K562 (cell line): Measurements from ENCODE around the gene C12orf43. TPM values are rescaled to one million over a fixed set of nuclear protein-coding genes. Genes with fewer than 3 reads are reported as not detected.
A peak's percentile ranks its signal among the peaks of the same experiment; 100 is the strongest.

Source experiments
- BHLHE40 ChIP-seq: IDR thresholded peaks from 2 replicates; pipeline ENCODE4 v1.6.1; 2011; ENCODE audit warnings: low read length, improper control_type of control experiment
- BRD4 ChIP-seq: fragments of 200-600 bp; sonication (generic); IDR thresholded peaks from 2 replicates; pipeline ENCODE4 v1.6.1; 2017; ENCODE audit warnings: inconsistent platforms
- C11orf30 ChIP-seq: fragments of 450-650 bp; IDR thresholded peaks from 2 replicates; pipeline ENCODE4 v1.6.1; 2016; ENCODE audit warnings: low read depth, mild to moderate bottlenecking
- FOXA3 ChIP-seq, 2 experiments: fragments of 450-650 bp in 1 of 2; sonication (generic) in 1 of 2; formaldehyde crosslinking; IDR thresholded peaks in 1 of 2; conservative IDR thresholded peaks in 1 of 2; 2 replicates each; pipeline versions ENCODE4 v1.4.0 to v1.8.0; 2020 to 2022; ENCODE audit warnings: mild to moderate bottlenecking in 2 of 2, missing genetic modification reagents in 1 of 2
- HDAC8 ChIP-seq: fragments of 450-650 bp; IDR thresholded peaks from 2 replicates; pipeline ENCODE4 v1.6.1; 2016; ENCODE audit warnings: mild to moderate bottlenecking, missing genetic modification characterization, moderate library complexity, missing compliant biosample characterization
- HNRNPK ChIP-seq: fragments of 200-400 bp; formaldehyde crosslinking; IDR thresholded peaks from one replicate; pipeline ENCODE4 v1.6.1; 2018; ENCODE audit warnings: mild to moderate bottlenecking, low read depth, low read length; ENCODE audit not compliant: poor library complexity, severe bottlenecking
- JUNB ChIP-seq: fragments of 450-650 bp; formaldehyde crosslinking; conservative IDR thresholded peaks from 2 replicates; pipeline ENCODE4 v1.4.0; 2020; ENCODE audit warnings: mild to moderate bottlenecking
- KDM2B ChIP-seq: fragments of 250-450 bp; sonication (Bioruptor Pico); IDR thresholded peaks from 2 replicates; pipeline ENCODE4 v1.8.0; 2021; ENCODE audit warnings: mild to moderate bottlenecking, moderate library complexity
- NFIC ChIP-seq: fragments of 450-650 bp; IDR thresholded peaks from 2 replicates; pipeline ENCODE4 v1.6.1; 2017; ENCODE audit warnings: mild to moderate bottlenecking, inconsistent platforms
- NFRKB ChIP-seq: fragments of 450-650 bp; IDR thresholded peaks from 2 replicates; pipeline ENCODE4 v1.6.1; 2016; ENCODE audit warnings: low read depth
- POLR2AphosphoS5 ChIP-seq: IDR thresholded peaks from 2 replicates; pipeline ENCODE4 v1.6.1; 2011; ENCODE audit warnings: mild to moderate bottlenecking, low read depth, low read length, moderate library complexity; ENCODE audit not compliant: control insufficient read depth, insufficient read depth
- PYGO2 ChIP-seq: fragments of 450-650 bp; IDR thresholded peaks from 2 replicates; pipeline ENCODE4 v1.6.1; 2016; ENCODE audit warnings: mild to moderate bottlenecking, missing genetic modification characterization, moderate library complexity, missing compliant biosample characterization
- RB1 ChIP-seq: fragments of 450-650 bp; IDR thresholded peaks from 2 replicates; pipeline ENCODE4 v1.6.1; 2017; ENCODE audit warnings: low read depth, mild to moderate bottlenecking
- SAP30 ChIP-seq: fragments of 200-600 bp; sonication (generic); IDR thresholded peaks from 2 replicates; pipeline ENCODE4 v1.6.1; 2012; ENCODE audit warnings: borderline replicate concordance, low read depth, mild to moderate bottlenecking, moderate library complexity, low read length, control low read depth, inconsistent platforms; ENCODE audit not compliant: insufficient read depth, poor library complexity, severe bottlenecking
- SREBF1 ChIP-seq: fragments of 150-350 bp; IDR thresholded peaks from 2 replicates; pipeline ENCODE4 v1.6.1; 2014; ENCODE audit warnings: antibody characterized with exemption, low read depth, low read length, borderline replicate concordance
- ZBTB1 ChIP-seq: sonication (generic); formaldehyde crosslinking; IDR thresholded peaks from 2 replicates; pipeline ENCODE4 v1.8.1; 2023; ENCODE audit warnings: missing genetic modification reagents, low read depth, mild to moderate bottlenecking, borderline replicate concordance
- ZBTB33 ChIP-seq: sonication (generic); formaldehyde crosslinking; IDR thresholded peaks from 2 replicates; pipeline ENCODE4 v1.8.1; 2023; ENCODE audit warnings: mild to moderate bottlenecking, missing genetic modification reagents
- ZNF12 ChIP-seq: sonication (generic); formaldehyde crosslinking; IDR thresholded peaks from 2 replicates; pipeline ENCODE4 v1.4.0; 2020; ENCODE audit warnings: mild to moderate bottlenecking, missing genetic modification reagents
- ZNF253 ChIP-seq: fragments of 250-450 bp; sonication (Bioruptor Pico); conservative IDR thresholded peaks from 2 replicates; pipeline ENCODE4 v1.6.1; 2021; ENCODE audit warnings: mild to moderate bottlenecking
- ZNF274 ChIP-seq: IDR thresholded peaks from 2 replicates; pipeline ENCODE4 v1.6.1; 2011; ENCODE audit warnings: low read depth, mild to moderate bottlenecking, low read length, moderate library complexity, borderline replicate concordance
- ZNF696 ChIP-seq: fragments of 250-450 bp; sonication (Bioruptor Pico); conservative IDR thresholded peaks from 2 replicates; pipeline ENCODE4 v1.4.0; 2020; ENCODE audit warnings: mild to moderate bottlenecking, moderate library complexity
- ZNF75A ChIP-seq: fragments of 450-650 bp; formaldehyde crosslinking; IDR thresholded peaks from 2 replicates; pipeline ENCODE4 v1.4.0; 2020; ENCODE audit warnings: mild to moderate bottlenecking
- ZSCAN29 ChIP-seq: fragments of 450-650 bp; IDR thresholded peaks from 2 replicates; pipeline ENCODE4 v1.6.1; 2017
- polyA plus RNA-seq, 8 experiments: library from polyadenylated mRNA; depleted of rRNA in 4 of 8; stranded (reverse) in 5 of 8; unstranded in 3 of 8; fragments of >200 nt; fragmentation: Nextera tagmentation in 2 of 8; fragmentation: Illumina TruSeq in 1 of 8; extraction: Ambion mirVana in 2 of 8; extraction: Trizol in 1 of 8; gene quantifications; 2 replicates each; pipeline versions ENCODE4 v1.2.1 to v1.2.3, GENCODE V29; 2011 to 2014; ENCODE audit warnings: inconsistent platforms in 1 of 8, missing spikeins in 1 of 8
- total RNA-seq, 7 experiments: library from RNA; depleted of rRNA in 6 of 7; stranded (reverse); fragments of >200 nt in 6 of 7; fragmentation: Illumina TruSeq in 2 of 7; extraction: Trizol in 2 of 7; gene quantifications; 2 replicates each; pipeline versions ENCODE4 v1.2.1 to v1.2.3, GENCODE V29; 2011 to 2021; ENCODE audit warnings: low replicate concordance in 1 of 7
- TF ChIP-seq, protein P1 (sequence below): fragments of 250-450 bp; sonication (Bioruptor Pico); IDR thresholded peaks from 2 replicates; pipeline ENCODE4 v1.9.0; 2021; ENCODE audit warnings: mild to moderate bottlenecking, inconsistent platforms

C12orf43 gene
- total and polyA plus RNA-seq, 9 of the 15 experiments (the other 6 are each of a cell fraction or from before 2014, with no cell fraction given): 4.3 to 22.2 (median 16.8) TPM

DNA sequence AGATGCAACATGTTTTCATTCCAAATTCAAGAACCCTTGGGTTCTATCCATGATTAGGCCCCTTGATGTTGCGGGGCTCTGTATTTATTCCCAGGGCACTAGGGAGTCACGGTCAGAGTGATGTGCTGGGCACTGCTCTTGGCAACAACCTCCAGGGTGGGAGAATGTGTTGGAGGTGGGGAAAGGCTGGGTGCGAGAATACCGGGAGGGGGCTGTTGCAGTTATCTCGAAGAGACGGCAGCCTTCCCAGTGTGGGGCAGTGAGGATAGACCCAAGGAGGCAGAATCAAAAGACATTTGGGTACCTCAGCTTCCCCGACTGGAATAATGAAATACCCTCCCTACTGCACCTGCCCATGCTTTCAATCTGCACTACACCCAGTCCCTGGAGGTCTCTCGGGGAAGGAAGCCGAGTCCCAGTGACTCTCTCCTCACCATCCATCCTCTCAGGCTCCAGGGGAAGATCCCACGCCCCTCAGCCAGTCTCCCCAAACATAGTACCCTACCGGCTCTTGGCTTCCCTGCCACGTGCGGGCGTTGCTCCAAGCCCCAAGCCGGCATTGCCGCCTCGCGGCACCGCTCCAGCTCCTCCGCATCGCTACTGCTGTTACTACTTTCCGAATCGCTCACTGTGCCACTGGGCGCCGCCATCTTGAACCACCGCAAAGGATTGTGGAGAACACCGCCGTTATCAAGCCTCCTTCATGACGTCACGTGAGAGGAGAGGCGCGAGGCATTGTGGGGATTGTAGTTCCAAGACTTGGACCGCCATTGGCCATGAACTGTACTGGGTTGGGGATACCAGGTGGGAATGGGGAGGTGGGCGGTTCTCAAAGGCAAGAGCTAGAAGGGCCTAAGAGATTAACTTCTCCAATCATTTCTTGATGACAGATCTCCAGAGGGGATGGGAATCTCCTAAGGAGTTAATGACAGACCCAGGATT, at the start of gene C12orf43 (continued):
- TF ChIP-seq ZNF274: no peak
- 0 out of 2 replicates have a peak, but pooled peaks have one; percentile 6 for TF ChIP-seq HDAC8 (tag)
- TF ChIP-seq C11orf30: peak; percentile 98
- TF ChIP-seq ZNF75A (CRISPR knock-in tag): 0 out of 2 replicates have a peak, but pooled peaks have one; percentile 8
- 0 out of 2 replicates have a peak, but pooled peaks have one; percentile 30 for TF ChIP-seq ZBTB33 (CRISPR knock-in tag)
- peak; percentile 92 for TF ChIP-seq SAP30
- TF ChIP-seq FOXA3 (CRISPR knock-in tag; conservative IDR thresholded peaks at IDR 0.05 in 1 of 2, IDR thresholded peaks at IDR 0.05 in 1 of 2): no peak
- TF ChIP-seq RB1: peak; percentile 43
- TF ChIP-seq ZNF696 (CRISPR knock-in tag): no peak
- peak; percentile 51; the same call in 1 of the 2 replicates for TF ChIP-seq NFRKB
- TF ChIP-seq PYGO2 (tag): no peak
- peak; percentile 84 for TF ChIP-seq BHLHE40
- TF ChIP-seq POLR2AphosphoS5: peak; percentile 88
- no peak for TF ChIP-seq JUNB (CRISPR knock-in tag)
- no peak for TF ChIP-seq ZNF12 (CRISPR knock-in tag)
- TF ChIP-seq HNRNPK: no peak
- 0 out of 2 replicates have a peak, but pooled peaks have one; percentile 40 for TF ChIP-seq SREBF1
- no peak for TF ChIP-seq ZBTB1
- TF ChIP-seq ZNF253 (CRISPR knock-in tag): no peak
- TF ChIP-seq KDM2B (CRISPR knock-in tag): no peak
- no peak for TF ChIP-seq ZSCAN29
- TF ChIP-seq NFIC: peak; percentile 12; the same call in 1 of the 2 replicates
- TF ChIP-seq, protein P1, sequence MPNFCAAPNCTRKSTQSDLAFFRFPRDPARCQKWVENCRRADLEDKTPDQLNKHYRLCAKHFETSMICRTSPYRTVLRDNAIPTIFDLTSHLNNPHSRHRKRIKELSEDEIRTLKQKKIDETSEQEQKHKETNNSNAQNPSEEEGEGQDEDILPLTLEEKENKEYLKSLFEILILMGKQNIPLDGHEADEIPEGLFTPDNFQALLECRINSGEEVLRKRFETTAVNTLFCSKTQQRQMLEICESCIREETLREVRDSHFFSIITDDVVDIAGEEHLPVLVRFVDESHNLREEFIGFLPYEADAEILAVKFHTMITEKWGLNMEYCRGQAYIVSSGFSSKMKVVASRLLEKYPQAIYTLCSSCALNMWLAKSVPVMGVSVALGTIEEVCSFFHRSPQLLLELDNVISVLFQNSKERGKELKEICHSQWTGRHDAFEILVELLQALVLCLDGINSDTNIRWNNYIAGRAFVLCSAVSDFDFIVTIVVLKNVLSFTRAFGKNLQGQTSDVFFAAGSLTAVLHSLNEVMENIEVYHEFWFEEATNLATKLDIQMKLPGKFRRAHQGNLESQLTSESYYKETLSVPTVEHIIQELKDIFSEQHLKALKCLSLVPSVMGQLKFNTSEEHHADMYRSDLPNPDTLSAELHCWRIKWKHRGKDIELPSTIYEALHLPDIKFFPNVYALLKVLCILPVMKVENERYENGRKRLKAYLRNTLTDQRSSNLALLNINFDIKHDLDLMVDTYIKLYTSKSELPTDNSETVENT (CRISPR knock-in tag): peak; percentile 78; the same call in 1 of the 2 replicates
- TF ChIP-seq BRD4: no peak
